Muscle of arm (tissue), 12 donors: ENCODE data around the gene FAM174C. TPM values are rescaled to one million over a fixed set of nuclear protein-coding genes. Genes with fewer than 3 reads are reported as not detected.
"Not testable (repeated sequence)": the region's sequence is repeated elsewhere in the genome, so short reads cannot be mapped to it uniquely, and the experiment has no call there.

Experiments used
- DNase-seq: peaks from one replicate; pipeline ENCODE4 v3.0.0-alpha.2; 2013
- polyA plus RNA-seq, 12 donors: library from polyadenylated mRNA; unstranded; fragments of 120-200 nt; gene quantifications; one replicate each; pipeline ENCODE4 v1.2.1, GENCODE V29; 2013; ENCODE audit not compliant: insufficient read length in 12 of 12

Gene FAM174C
- polyA plus RNA-seq, 12 donors: 9.4 to 17.0 (median 12.6) TPM; not detected in 2

- no peak for DNase-seq
Observed at GRCh38 chr19:1317274-1318003, 42.1 kb downstream of the FAM174C start.

- DNase-seq: no peak
Observed at GRCh38 chr19:1318678-1319471, 43.5 kb downstream of the FAM174C start.

- DNase-seq: not testable (repeated sequence)
Observed at GRCh38 chr19:1320282-1320650, 44.9 kb downstream of the FAM174C start.

- no peak for DNase-seq
Observed at GRCh38 chr19:1321539-1321938, 46.2 kb downstream of the FAM174C start.

GRCh38 chr19:1322198-1322981, 47.1 kb downstream of the FAM174C start:
- DNase-seq: no peak

- DNase-seq: no peak
Observed at GRCh38 chr19:1324249-1324805, 49.0 kb downstream of the FAM174C start.

- peak; percentile 76 for DNase-seq
Observed at GRCh38 chr19:1324806-1325567, 49.7 kb downstream of the FAM174C start.

GRCh38 chr19:1325568-1326294, 50.4 kb downstream of the FAM174C start:
- no peak for DNase-seq

- DNase-seq: no peak
Observed at GRCh38 chr19:1327125-1327524, 51.8 kb downstream of the FAM174C start.

Other genes with a start within 250 kb of the FAM174C start
- gene CNN2, start 248.9 kb upstream of the FAM174C start, polyA plus RNA-seq: 10 to 100 TPM in 11 of 12 donors, not detected in 1; 36.3 to 89.8 (median 46.7) TPM
- gene ABCA7, start 235.4 kb upstream of the FAM174C start, polyA plus RNA-seq: 10 to 100 TPM in 9 of 12 donors, 1 to 10 TPM in 2, not detected in 1; 7.1 to 23.7 (median 18.2) TPM
- 10 to 100 TPM in 3 of 12 donors, 1 to 10 TPM in 8, not detected in 1; 6.0 to 26.0 (median 8.1) TPM for gene ARHGAP45, start 208.4 kb upstream of the FAM174C start, polyA plus RNA-seq
- gene POLR2E, start 180.2 kb upstream of the FAM174C start, polyA plus RNA-seq: 100 to 1,000 TPM in 8 of 12 donors, 10 to 100 TPM in 3, not detected in 1; 79.7 to 135 (median 108) TPM
- 100 to 1,000 TPM in 11 of 12 donors, not detected in 1; 122 to 187 (median 142) TPM for gene GPX4, start 171.5 kb upstream of the FAM174C start, polyA plus RNA-seq
- gene SBNO2, start 101.3 kb upstream of the FAM174C start, polyA plus RNA-seq: 10 to 100 TPM in 6 of 12 donors, 1 to 10 TPM in 5, not detected in 1; 7.4 to 33.2 (median 10.2) TPM
- 10 to 100 TPM in 11 of 12 donors, not detected in 1; 35.8 to 56.1 (median 44.3) TPM for gene STK11, start 69.8 kb upstream of the FAM174C start, polyA plus RNA-seq
- 1 to 10 TPM in 7 of 12 donors, under 1 TPM in 3, not detected in 2; 0.65 to 2.2 (median 1.1) TPM for gene CBARP, start 37.5 kb upstream of the FAM174C start, polyA plus RNA-seq
- gene ATP5F1D, start 33.8 kb upstream of the FAM174C start, polyA plus RNA-seq: 100 to 1,000 TPM in 10 of 12 donors, 10 to 100 TPM in 1, not detected in 1; 94.6 to 231 (median 136) TPM
- 100 to 1,000 TPM in 1 of 12 donors, 10 to 100 TPM in 11; 22.4 to 149 (median 30.9) TPM for gene MIDN, start 26.9 kb upstream of the FAM174C start, polyA plus RNA-seq
- 100 to 1,000 TPM; 391 to 559 (median 467) TPM for gene CIRBP, start 6.2 kb upstream of the FAM174C start, polyA plus RNA-seq
- gene EFNA2, start 10.3 kb downstream of the FAM174C start, polyA plus RNA-seq: 10 to 100 TPM in 1 of 12 donors, 1 to 10 TPM in 6, under 1 TPM in 4, not detected in 1; 0.33 to 12.8 (median 1.5) TPM
- gene NDUFS7, start 108.4 kb downstream of the FAM174C start, polyA plus RNA-seq: 10 to 100 TPM in 11 of 12 donors, not detected in 1; 44.5 to 91.2 (median 61.1) TPM
- 100 to 1,000 TPM in 10 of 12 donors, 10 to 100 TPM in 1, not detected in 1; 83.4 to 279 (median 178) TPM for gene GAMT, start 126.0 kb downstream of the FAM174C start, polyA plus RNA-seq
- 100 to 1,000 TPM in 1 of 12 donors, 10 to 100 TPM in 10, not detected in 1; 53.6 to 125 (median 62.2) TPM for gene DAZAP1, start 132.1 kb downstream of the FAM174C start, polyA plus RNA-seq
- 1,000 to 10,000 TPM in 4 of 12 donors, 100 to 1,000 TPM in 7, not detected in 1; 661 to 1,382 (median 915) TPM for gene RPS15, start 162.9 kb downstream of the FAM174C start, polyA plus RNA-seq
- gene APC2, start 174.6 kb downstream of the FAM174C start, polyA plus RNA-seq: 1 to 10 TPM in 2 of 12 donors, under 1 TPM in 9, not detected in 1; 0.45 to 6.1 (median 0.74) TPM
- 10 to 100 TPM in 11 of 12 donors, not detected in 1; 13.1 to 23.4 (median 14.4) TPM for gene C19orf25, start 203.7 kb downstream of the FAM174C start, polyA plus RNA-seq
- 1 to 10 TPM in 3 of 12 donors, under 1 TPM in 7, not detected in 2; 0.52 to 3.3 (median 0.79) TPM for gene PCSK4, start 214.8 kb downstream of the FAM174C start, polyA plus RNA-seq
- gene REEP6, start 215.7 kb downstream of the FAM174C start, polyA plus RNA-seq: 10 to 100 TPM in 1 of 12 donors, 1 to 10 TPM in 10, not detected in 1; 1.2 to 16.1 (median 1.7) TPM
- gene ADAMTSL5, start 237.5 kb downstream of the FAM174C start, polyA plus RNA-seq: 10 to 100 TPM in 11 of 12 donors, not detected in 1; 10.4 to 20.2 (median 14.7) TPM
- under 1 TPM in 7 of 12 donors, not detected in 5; 0.17 to 0.78 (median 0.24) TPM for gene PLK5, start 248.5 kb downstream of the FAM174C start, polyA plus RNA-seq